Esophagus squamous epithelium (tissue), 5 donors: ENCODE measurements around the gene MTERF1. TPM values are rescaled to one million over a fixed set of nuclear protein-coding genes. Genes with fewer than 3 reads are reported as not detected.

Experiments used
- DNase-seq: peaks from one replicate; lab custom pipeline; 2025; lab: John Stamatoyannopoulos, UW
- H3K27ac ChIP-seq, 4 donors: fragments of 200-600 bp; sonication (generic); one replicate each; pipeline ENCODE4 v1.5.1; 2016 to 2019; ENCODE audit warnings: mild to moderate bottlenecking in 1 of 4
- H3K27me3 ChIP-seq, 4 donors: fragments of 200-600 bp; sonication (generic); 1 replicate in 3 of 4; 2 replicates in 1 of 4; pipeline versions ENCODE4 v1.5.1 to v1.6.0; 2017 to 2021; ENCODE audit warnings: antibody characterized with exemption in 1 of 4
- H3K36me3 ChIP-seq, 3 donors: fragments of 200-600 bp; sonication (generic); one replicate each; pipeline ENCODE4 v1.5.1; 2016 to 2019
- H3K4me1 ChIP-seq, 3 donors: fragments of 200-600 bp; sonication (generic); one replicate each; pipeline ENCODE4 v1.5.1; 2017 to 2019
- H3K4me3 ChIP-seq, 4 donors: fragments of 200-600 bp; sonication (generic); 1 replicate in 3 of 4; 2 replicates in 1 of 4; pipeline ENCODE4 v1.5.1; 2016 to 2019; ENCODE audit warnings: mild to moderate bottlenecking in 2 of 4, moderate library complexity in 1 of 4
- H3K9me3 ChIP-seq, 3 donors: fragments of 200-600 bp; sonication (generic); one replicate each; pipeline ENCODE4 v1.5.1; 2016 to 2019
- CTCF ChIP-seq, 6 experiments: fragments of 450-650 bp in 4 of 6; fragments of 200-600 bp in 2 of 6; sonication (generic) in 2 of 6; IDR thresholded peaks; one replicate each; pipeline ENCODE4 v1.5.1; 2016 to 2019; ENCODE audit warnings: antibody characterized with exemption in 6 of 6, mild to moderate bottlenecking in 4 of 6, moderate library complexity in 4 of 6
- POLR2A ChIP-seq, 4 donors: fragments of 450-650 bp; IDR thresholded peaks; one replicate each; pipeline ENCODE4 v1.6.1; 2017; ENCODE audit warnings: antibody characterized with exemption in 4 of 4, mild to moderate bottlenecking in 4 of 4, moderate library complexity in 3 of 4
- whole genome bisulfite sequencing, 2 donors: methylation state at CpG; one replicate each; pipeline ENCODE4 v1.1.5; 2018; 5-methylcytosine and 5-hydroxymethylcytosine counted together
- intact Hi-C: fragments of 100-400 bp; cut with DNase I; formaldehyde crosslinking; loops from one replicate; pipeline ENCODE4 v1.15.0; 2022
- total RNA-seq, 4 donors: library from RNA; depleted of rRNA; stranded (reverse); fragments of >200 nt; gene quantifications; one replicate each; pipeline ENCODE4 v1.1.0, GENCODE V29; 2016
- donor health status: DM: yes; HTN: yes; CAD: no.

The MTERF1 gene
- total RNA-seq, 4 donors from 2014 or later = 6.3 to 9.9 (median 9.2) TPM

- intact Hi-C loops = no loop called here
- WGBS, 2 donors = 69 to 76% methylated on average over 2 of the region's 2 CpGs
- no peaks in the 10 kb centered on the region for H3K9me3 ChIP-seq
- no peaks in the 10 kb centered on the region for H3K27me3 ChIP-seq
- DNase-seq = no peak
- peaks cover 0 to 29% (median 0%) of the 10 kb centered on the region in 3 donors for H3K4me1 ChIP-seq
- no peak overlapping the region for H3K27ac ChIP-seq
- no peak for TF ChIP-seq CTCF (IDR thresholded peaks at IDR 0.05)
- TF ChIP-seq POLR2A (IDR thresholded peaks at IDR 0.05) = no peak
- H3K4me3 ChIP-seq = no peak overlapping the region
- no peaks in the 10 kb centered on the region for H3K36me3 ChIP-seq
Measured at GRCh38 chr7:91843831-91844230, 36.7 kb downstream of the MTERF1 start.

GRCh38 chr7:91838439-91838838 lies 42.1 kb downstream of the MTERF1 start:
- 47 to 55% methylated on average over 2 of the region's 2 CpGs for WGBS, 2 donors
- DNase-seq = no peak
- Histone ChIP-seq H3K9me3 (no peaks in the 10 kb centered on the region), H3K27ac (no peak overlapping the region), H3K4me1 (peaks cover 0 to 44% (median 3%) of the 10 kb centered on the region in 3 donors), H3K4me3 (no peak overlapping the region), H3K36me3 (no peaks in the 10 kb centered on the region), H3K27me3 (no peaks in the 10 kb centered on the region)
- TF ChIP-seq POLR2A (IDR thresholded peaks at IDR 0.05) = no peak
- intact Hi-C loops = no loop called here

- H3K9me3 ChIP-seq = no peaks in the 10 kb centered on the region
- WGBS, 2 donors = 69 to 83% methylated on average over 4 of the region's 4 CpGs
- no peak for TF ChIP-seq POLR2A (IDR thresholded peaks at IDR 0.05)
- no peak for TF ChIP-seq CTCF (IDR thresholded peaks at IDR 0.05)
- DNase-seq = no peak
- no peak overlapping the region for H3K4me3 ChIP-seq
- H3K27ac ChIP-seq = no peak overlapping the region
- peaks cover 0 to 44% (median 3%) of the 10 kb centered on the region in 3 donors for H3K4me1 ChIP-seq
- intact Hi-C loops = no loop called here
- no peaks in the 10 kb centered on the region for H3K36me3 ChIP-seq
- no peaks in the 10 kb centered on the region for H3K27me3 ChIP-seq
Measured at GRCh38 chr7:91837397-91838070, 43.0 kb downstream of the MTERF1 start.

GRCh38 chr7:91835826-91836368 lies 44.6 kb downstream of the MTERF1 start:
- no peaks in the 10 kb centered on the region for H3K9me3 ChIP-seq
- peaks cover 0 to 44% (median 3%) of the 10 kb centered on the region in 3 donors for H3K4me1 ChIP-seq
- no peak overlapping the region for H3K4me3 ChIP-seq
- TF ChIP-seq POLR2A (IDR thresholded peaks at IDR 0.05) (no peak), CTCF (IDR thresholded peaks at IDR 0.05) (no peak)
- no peak for DNase-seq
- WGBS, 2 donors = 27 to 32% methylated on average over 2 of the region's 2 CpGs
- no peaks in the 10 kb centered on the region for H3K36me3 ChIP-seq
- H3K27me3 ChIP-seq = no peaks in the 10 kb centered on the region
- H3K27ac ChIP-seq = peak overlapping the region in 2 of 4 donors; percentile 30 to 34
- intact Hi-C loops = no loop called here

GRCh38 chr7:91835091-91835825 lies 45.2 kb downstream of the MTERF1 start:
- Histone ChIP-seq H3K27ac (peak overlapping the region in 2 of 4 donors; percentile 30 to 34), H3K27me3 (no peaks in the 10 kb centered on the region), H3K4me1 (peaks cover 0 to 44% (median 3%) of the 10 kb centered on the region in 3 donors), H3K9me3 (no peaks in the 10 kb centered on the region), H3K4me3 (no peak overlapping the region), H3K36me3 (no peaks in the 10 kb centered on the region)
- TF ChIP-seq CTCF (IDR thresholded peaks at IDR 0.05) (no peak), POLR2A (IDR thresholded peaks at IDR 0.05) (no peak)
- no peak for DNase-seq
- WGBS, 2 donors = 28 to 44% methylated on average over 2 of the region's 2 CpGs
- intact Hi-C loops = no loop called here
